ENCODE results near the gene EFCAB10. TPM values are rescaled to one million over a fixed set of nuclear protein-coding genes. Genes with fewer than 3 reads are reported as not detected.
A peak's percentile ranks its signal among the peaks of the same experiment; 100 is the strongest.

EFCAB10 gene
- total and polyA plus RNA-seq, 2 of the 13 experiments (the other 11 are each of a cell fraction or from before 2014, with no cell fraction given), result 0.40 TPM; not detected in 1

DNA sequence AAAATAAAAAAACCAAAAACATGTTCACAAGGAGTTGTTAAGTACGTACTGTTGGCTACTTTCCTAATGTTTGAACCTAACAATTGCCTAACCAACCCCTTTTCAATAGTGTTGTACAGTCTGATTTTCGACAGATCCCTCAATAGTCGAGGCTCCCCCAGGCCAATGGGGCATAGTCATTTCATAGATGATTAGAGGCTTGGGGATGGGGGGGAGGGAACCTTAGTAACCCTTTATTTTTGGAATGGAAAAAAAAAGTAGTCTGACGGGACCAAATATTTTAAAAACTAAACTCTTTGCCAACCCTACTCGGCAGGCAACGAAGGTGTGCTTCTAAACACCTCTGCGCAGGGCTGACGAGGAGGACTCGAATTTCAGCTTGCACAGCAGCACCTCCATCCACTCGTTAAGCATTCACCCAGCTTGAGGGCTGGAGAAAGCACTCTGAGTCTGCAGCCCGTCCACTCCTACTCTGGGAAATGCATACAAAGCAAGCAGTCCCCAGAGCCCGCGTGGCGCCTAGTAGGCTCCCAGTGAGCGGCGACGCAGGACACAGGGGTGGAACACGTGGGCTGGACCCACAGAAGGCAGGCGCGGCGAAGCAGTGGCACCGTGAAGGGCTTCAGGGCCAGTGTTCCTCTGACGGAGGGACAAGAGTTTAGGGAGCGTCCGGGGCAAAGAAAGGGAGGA is 60.1 kb downstream of the EFCAB10 start (continued):
- TF ChIP-seq SRSF4 (IDR thresholded peaks at IDR 0.05; ENCODE audit: low read depth, low read length, poor library complexity, severe bottlenecking) (no peak), ZNF720 (CRISPR knock-in tag; IDR thresholded peaks at IDR 0.05) (no peak), PTBP1 (IDR thresholded peaks at IDR 0.05; ENCODE audit: low read depth, low read length, poor library complexity, severe bottlenecking) (peak; percentile 68), ZNF292 (CRISPR knock-in tag; IDR thresholded peaks at IDR 0.05; ENCODE audit: borderline replicate concordance, low read depth) (peak; percentile 47; the same call in 1 of the 2 replicates), HES4 (CRISPR knock-in tag; IDR thresholded peaks at IDR 0.05; ENCODE audit: borderline replicate concordance) (peak; percentile 62; the same call in 1 of the 2 replicates), TBL1XR1 (IDR thresholded peaks at IDR 0.05; ENCODE audit: borderline replicate concordance, low read length, partially characterized antibody) (no peak), GATAD2A (CRISPR knock-in tag; IDR thresholded peaks at IDR 0.05) (peak; percentile 29; the same call in 1 of the 2 replicates), RXRA (CRISPR knock-in tag; IDR thresholded peaks at IDR 0.05) (peak; percentile 47; the same call in 1 of the 2 replicates), RAD51 (IDR thresholded peaks at IDR 0.05; ENCODE audit: borderline replicate concordance) (no peak), ZFP82 (CRISPR knock-in tag; IDR thresholded peaks at IDR 0.05; ENCODE audit: borderline replicate concordance) (no peak), ZFP90 (CRISPR knock-in tag; IDR thresholded peaks at IDR 0.05; ENCODE audit: borderline replicate concordance) (peak; percentile 85), ZNF441 (CRISPR knock-in tag; IDR thresholded peaks at IDR 0.05; ENCODE audit: borderline replicate concordance) (0 out of 2 replicates have a peak, but pooled peaks have one; percentile 7), ZNF75D (CRISPR knock-in tag; IDR thresholded peaks at IDR 0.05; ENCODE audit: borderline replicate concordance) (no peak), RNF2 (conservative IDR thresholded peaks at IDR 0.05; ENCODE audit: low read depth) (peak; percentile 83), RBAK (CRISPR knock-in tag; IDR thresholded peaks at IDR 0.05) (no peak), RBM39 (IDR thresholded peaks at IDR 0.05; ENCODE audit: low read depth, low read length, poor library complexity, severe bottlenecking) (peak; percentile 29), POLR2AphosphoS5 (IDR thresholded peaks at IDR 0.05; ENCODE audit: low read depth, low read length) (peak; percentile 55), ZNF331 (CRISPR knock-in tag; IDR thresholded peaks at IDR 0.05) (0 out of 2 replicates have a peak, but pooled peaks have one; percentile 12), TP53 (CRISPR knock-in tag; conservative IDR thresholded peaks at IDR 0.05) (0 out of 2 replicates have a peak, but pooled peaks have one; percentile 49), MIXL1 (CRISPR knock-in tag; IDR thresholded peaks at IDR 0.05) (peak; percentile 32; the same call in 1 of the 2 replicates)
- TF ChIP-seq, protein P1, sequence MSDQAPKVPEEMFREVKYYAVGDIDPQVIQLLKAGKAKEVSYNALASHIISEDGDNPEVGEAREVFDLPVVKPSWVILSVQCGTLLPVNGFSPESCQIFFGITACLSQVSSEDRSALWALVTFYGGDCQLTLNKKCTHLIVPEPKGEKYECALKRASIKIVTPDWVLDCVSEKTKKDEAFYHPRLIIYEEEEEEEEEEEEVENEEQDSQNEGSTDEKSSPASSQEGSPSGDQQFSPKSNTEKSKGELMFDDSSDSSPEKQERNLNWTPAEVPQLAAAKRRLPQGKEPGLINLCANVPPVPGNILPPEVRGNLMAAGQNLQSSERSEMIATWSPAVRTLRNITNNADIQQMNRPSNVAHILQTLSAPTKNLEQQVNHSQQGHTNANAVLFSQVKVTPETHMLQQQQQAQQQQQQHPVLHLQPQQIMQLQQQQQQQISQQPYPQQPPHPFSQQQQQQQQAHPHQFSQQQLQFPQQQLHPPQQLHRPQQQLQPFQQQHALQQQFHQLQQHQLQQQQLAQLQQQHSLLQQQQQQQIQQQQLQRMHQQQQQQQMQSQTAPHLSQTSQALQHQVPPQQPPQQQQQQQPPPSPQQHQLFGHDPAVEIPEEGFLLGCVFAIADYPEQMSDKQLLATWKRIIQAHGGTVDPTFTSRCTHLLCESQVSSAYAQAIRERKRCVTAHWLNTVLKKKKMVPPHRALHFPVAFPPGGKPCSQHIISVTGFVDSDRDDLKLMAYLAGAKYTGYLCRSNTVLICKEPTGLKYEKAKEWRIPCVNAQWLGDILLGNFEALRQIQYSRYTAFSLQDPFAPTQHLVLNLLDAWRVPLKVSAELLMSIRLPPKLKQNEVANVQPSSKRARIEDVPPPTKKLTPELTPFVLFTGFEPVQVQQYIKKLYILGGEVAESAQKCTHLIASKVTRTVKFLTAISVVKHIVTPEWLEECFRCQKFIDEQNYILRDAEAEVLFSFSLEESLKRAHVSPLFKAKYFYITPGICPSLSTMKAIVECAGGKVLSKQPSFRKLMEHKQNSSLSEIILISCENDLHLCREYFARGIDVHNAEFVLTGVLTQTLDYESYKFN (CRISPR knock-in tag; conservative IDR thresholded peaks at IDR 0.05), result no peak
- TF ChIP-seq, protein P2, sequence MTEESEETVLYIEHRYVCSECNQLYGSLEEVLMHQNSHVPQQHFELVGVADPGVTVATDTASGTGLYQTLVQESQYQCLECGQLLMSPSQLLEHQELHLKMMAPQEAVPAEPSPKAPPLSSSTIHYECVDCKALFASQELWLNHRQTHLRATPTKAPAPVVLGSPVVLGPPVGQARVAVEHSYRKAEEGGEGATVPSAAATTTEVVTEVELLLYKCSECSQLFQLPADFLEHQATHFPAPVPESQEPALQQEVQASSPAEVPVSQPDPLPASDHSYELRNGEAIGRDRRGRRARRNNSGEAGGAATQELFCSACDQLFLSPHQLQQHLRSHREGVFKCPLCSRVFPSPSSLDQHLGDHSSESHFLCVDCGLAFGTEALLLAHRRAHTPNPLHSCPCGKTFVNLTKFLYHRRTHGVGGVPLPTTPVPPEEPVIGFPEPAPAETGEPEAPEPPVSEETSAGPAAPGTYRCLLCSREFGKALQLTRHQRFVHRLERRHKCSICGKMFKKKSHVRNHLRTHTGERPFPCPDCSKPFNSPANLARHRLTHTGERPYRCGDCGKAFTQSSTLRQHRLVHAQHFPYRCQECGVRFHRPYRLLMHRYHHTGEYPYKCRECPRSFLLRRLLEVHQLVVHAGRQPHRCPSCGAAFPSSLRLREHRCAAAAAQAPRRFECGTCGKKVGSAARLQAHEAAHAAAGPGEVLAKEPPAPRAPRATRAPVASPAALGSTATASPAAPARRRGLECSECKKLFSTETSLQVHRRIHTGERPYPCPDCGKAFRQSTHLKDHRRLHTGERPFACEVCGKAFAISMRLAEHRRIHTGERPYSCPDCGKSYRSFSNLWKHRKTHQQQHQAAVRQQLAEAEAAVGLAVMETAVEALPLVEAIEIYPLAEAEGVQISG (CRISPR knock-in tag; IDR thresholded peaks at IDR 0.05), result no peak
- TF ChIP-seq, protein P3, sequence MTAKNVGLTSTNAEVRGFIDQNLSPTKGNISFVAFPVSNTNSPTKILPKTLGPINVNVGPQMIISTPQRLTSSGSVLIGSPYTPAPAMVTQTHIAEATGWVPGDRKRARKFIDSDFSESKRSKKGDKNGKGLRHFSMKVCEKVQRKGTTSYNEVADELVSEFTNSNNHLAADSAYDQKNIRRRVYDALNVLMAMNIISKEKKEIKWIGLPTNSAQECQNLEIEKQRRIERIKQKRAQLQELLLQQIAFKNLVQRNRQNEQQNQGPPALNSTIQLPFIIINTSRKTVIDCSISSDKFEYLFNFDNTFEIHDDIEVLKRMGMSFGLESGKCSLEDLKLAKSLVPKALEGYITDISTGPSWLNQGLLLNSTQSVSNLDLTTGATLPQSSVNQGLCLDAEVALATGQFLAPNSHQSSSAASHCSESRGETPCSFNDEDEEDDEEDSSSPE (CRISPR knock-in tag; IDR thresholded peaks at IDR 0.05), result peak; percentile 70; the same call in 1 of the 2 replicates
